HepG2 (cell line): ENCODE data around the gene SQSTM1. TPM values are rescaled to one million over a fixed set of nuclear protein-coding genes. Genes with fewer than 3 reads are reported as not detected.

Experiments used
- ATAC-seq: fragments of 200-7000 bp; cut with Tn5 transposase; 3 replicates; pipeline ENCODE4 v1.9.1; 2020; ENCODE audit warnings: mild to moderate bottlenecking, moderate library complexity
- BruUV-seq: library from RNA; stranded (reverse); fragments of 400-500 nt; replicated peaks from 2 replicates; lab custom pipeline; 2021; lab: Mats Ljungman, UMichigan
- CTCF ChIA-PET: fragments of 300-600 bp; formaldehyde crosslinking; extraction: SDS; loops from one replicate; lab custom pipeline; 2021; ENCODE audit warnings: low total read pairs, inconsistent platforms, low intra/inter-chr PET ratio; lab: Yijun Ruan, JAX
- POLR2A ChIA-PET: fragments of 350-600 bp; sonication (Branson Sonifier 250); formaldehyde crosslinking; loops from one replicate; lab custom pipeline; 2020; ENCODE audit warnings: antibody characterized with exemption, inconsistent platforms; lab: Yijun Ruan, JAX
- DNase-seq: peaks from one replicate; pipeline ENCODE4 v3.0.0-alpha.2; 2015; ENCODE audit warnings: low spot score
- FAIRE-seq: peaks from 3 replicates; lab custom pipeline; 2011; peaks lifted over from hg19 to GRCh38; lab: Jason Lieb, UNC
- H2AFZ ChIP-seq: one replicate; pipeline ENCODE4 v1.6.1; 2011; ENCODE audit warnings: low read length, inconsistent platforms
- H3K27ac ChIP-seq: fragments of 300-600 bp; 3 replicates; pipeline ENCODE4 v1.8.0; 2011; ENCODE audit warnings: mixed run types, mild to moderate bottlenecking, mixed read lengths, low read length, inconsistent platforms; ENCODE audit not compliant: insufficient read depth; ENCODE audit errors: extremely low read length
- H3K27me3 ChIP-seq, 2 experiments: fragments of 200-600 bp in 1 of 2; 2 replicates in 1 of 2; 3 replicates in 1 of 2; pipeline versions ENCODE4 v1.6.0 to v1.8.0; 2011; ENCODE audit warnings: low read length in 2 of 2, mild to moderate bottlenecking in 2 of 2, moderate library complexity in 2 of 2, inconsistent platforms in 1 of 2; ENCODE audit not compliant: insufficient read depth in 2 of 2, control insufficient read depth in 1 of 2
- H3K36me3 ChIP-seq, 2 experiments: fragments of 200-600 bp in 1 of 2; replicated peaks in 1 of 2; 2 replicates in 1 of 2; 3 replicates in 1 of 2; pipeline versions ENCODE4 v1.5.1 to v1.8.0; 2011; ENCODE audit warnings: low read length in 2 of 2, inconsistent platforms in 1 of 2; ENCODE audit not compliant: insufficient read depth in 2 of 2, control insufficient read depth in 1 of 2
- H3K4me1 ChIP-seq: 2 replicates; pipeline ENCODE4 v1.5.1; 2012; ENCODE audit warnings: low read length, inconsistent platforms; ENCODE audit not compliant: insufficient read depth
- H3K4me2 ChIP-seq: 2 replicates; pipeline ENCODE4 v1.6.0; 2011; ENCODE audit warnings: low read depth, low read length, inconsistent platforms
- H3K4me3 ChIP-seq, 3 experiments: fragments of 200-600 bp in 1 of 3; sonication (generic), shearing (Covaris generic) in 1 of 3; replicated peaks in 1 of 3; 2 replicates each; pipeline ENCODE4 v1.5.1; 2011 to 2016; ENCODE audit warnings: low read length in 3 of 3, inconsistent platforms in 2 of 3, low read depth in 2 of 3, mild to moderate bottlenecking in 2 of 3, control low read depth in 1 of 3, mixed read lengths in 1 of 3; ENCODE audit not compliant: insufficient read depth in 1 of 3
- H3K79me2 ChIP-seq: one replicate; pipeline ENCODE4 v1.6.1; 2011; ENCODE audit warnings: low read length, inconsistent platforms; ENCODE audit not compliant: insufficient read depth
- H3K9ac ChIP-seq: 2 replicates; pipeline ENCODE4 v1.6.0; 2011; ENCODE audit warnings: mild to moderate bottlenecking, low read depth, low read length, inconsistent platforms; ENCODE audit not compliant: insufficient read depth
- H3K9me3 ChIP-seq: 2 replicates; pipeline ENCODE4 v1.5.1; 2012; ENCODE audit warnings: mild to moderate bottlenecking, low read length
- H4K20me1 ChIP-seq: 2 replicates; pipeline ENCODE4 v1.6.0; 2011; ENCODE audit warnings: inconsistent platforms, mild to moderate bottlenecking, low read length, moderate library complexity; ENCODE audit not compliant: insufficient read depth
- AGO2 ChIP-seq: fragments of 200-400 bp; formaldehyde crosslinking; optimal IDR thresholded peaks from 2 replicates; pipeline ENCODE3; 2017; ENCODE audit warnings: mild to moderate bottlenecking, low read depth, low read length, moderate library complexity
- HNRNPL ChIP-seq: fragments of 200-400 bp; formaldehyde crosslinking; IDR thresholded peaks from 2 replicates; pipeline ENCODE4 v1.6.1; 2017; ENCODE audit warnings: mild to moderate bottlenecking, low read depth, low read length
- MYC ChIP-seq: sonication (generic); formaldehyde crosslinking; IDR thresholded peaks from 2 replicates; pipeline ENCODE4 v1.9.0; 2021; ENCODE audit warnings: missing genetic modification reagents, borderline replicate concordance
- NR2F1 ChIP-seq, 2 experiments: fragments of 450-650 bp in 1 of 2; formaldehyde crosslinking in 1 of 2; IDR thresholded peaks; 2 replicates each; pipeline versions ENCODE4 v1.5.0 to v1.6.1; 2016 to 2020; ENCODE audit warnings: mild to moderate bottlenecking in 1 of 2, missing compliant biosample characterization in 1 of 2, missing genetic modification reagents in 1 of 2, moderate library complexity in 1 of 2
- POLR2A ChIP-seq, 2 experiments: IDR thresholded peaks; 2 replicates each; pipeline ENCODE4 v1.6.1; 2011; ENCODE audit warnings: low read depth in 2 of 2, low read length in 2 of 2, mild to moderate bottlenecking in 1 of 2, moderate library complexity in 1 of 2; ENCODE audit not compliant: insufficient read depth in 1 of 2
- POLR2AphosphoS5 ChIP-seq: IDR thresholded peaks from 2 replicates; pipeline ENCODE4 v1.6.1; 2012; ENCODE audit warnings: low read depth, low read length
- RBFOX2 ChIP-seq: fragments of 200-400 bp; formaldehyde crosslinking; IDR thresholded peaks from 2 replicates; pipeline ENCODE4 v1.6.1; 2017; ENCODE audit warnings: low read depth, mild to moderate bottlenecking, low read length
- RBM22 ChIP-seq: fragments of 200-400 bp; formaldehyde crosslinking; optimal IDR thresholded peaks from 2 replicates; pipeline ENCODE3; 2017; ENCODE audit warnings: mild to moderate bottlenecking, low read length, moderate library complexity
- RBM39 ChIP-seq: fragments of 200-400 bp; formaldehyde crosslinking; IDR thresholded peaks from one replicate; pipeline ENCODE4 v1.6.1; 2018; ENCODE audit warnings: antibody characterized with exemption, mild to moderate bottlenecking, low read depth, low read length; ENCODE audit not compliant: poor library complexity, severe bottlenecking
- TBX3 ChIP-seq: fragments of 450-650 bp; IDR thresholded peaks from 2 replicates; pipeline ENCODE4 v1.6.1; 2017; ENCODE audit warnings: antibody characterized with exemption, mild to moderate bottlenecking, inconsistent platforms, borderline replicate concordance
- ZNF816 ChIP-seq: sonication (generic); formaldehyde crosslinking; IDR thresholded peaks from 2 replicates; pipeline ENCODE4 v1.8.0; 2022; ENCODE audit warnings: missing genetic modification reagents, mild to moderate bottlenecking, borderline replicate concordance
- WGBS: methylation state at CpG from one replicate; pipeline ENCODE4 v1.1.6; 2017; ENCODE audit warnings: low lambda C conversion rate; 5-methylcytosine and 5-hydroxymethylcytosine counted together
- in situ Hi-C: cut with HindIII; loops from 2 replicates; pipeline ENCODE4 v1.10.0; 2017; ENCODE audit warnings: low pct_unique_long_range_greater_than_20kb; ENCODE audit not compliant: extremely low pct_ligation_motif_present
- intact Hi-C: fragments of 100-400 bp; cut with micrococcal nuclease; formaldehyde crosslinking; loops from one replicate; pipeline ENCODE4 v1.10.0; 2022; ENCODE audit not compliant: unreplicated experiment
- polyA plus RNA-seq, 8 experiments: library from polyadenylated mRNA; depleted of rRNA in 3 of 8; stranded (reverse) in 7 of 8; unstranded in 1 of 8; fragments of >200 nt; fragmentation: Illumina TruSeq in 4 of 8; extraction: Trizol in 4 of 8; gene quantifications; 2 replicates each; pipeline versions ENCODE4 v1.2.1 to v1.2.3, GENCODE V29; 2011 to 2016; ENCODE audit warnings: low read depth in 4 of 8, missing spikeins in 1 of 8, mixed read lengths in 1 of 8; ENCODE audit not compliant: insufficient read depth in 1 of 8
- total RNA-seq, 5 experiments: library from RNA; depleted of rRNA; stranded (reverse); fragments of >200 nt; fragmentation: Illumina TruSeq; extraction: Trizol; gene quantifications; 2 replicates each; pipeline ENCODE4 v1.2.3, GENCODE V29; 2016; ENCODE audit warnings: low read depth in 1 of 5

Gene SQSTM1
- total and polyA plus RNA-seq, 2 of the 13 experiments (the other 11 are each of a cell fraction or from before 2014, with no cell fraction given): 90.9 to 160 TPM

DNA sequence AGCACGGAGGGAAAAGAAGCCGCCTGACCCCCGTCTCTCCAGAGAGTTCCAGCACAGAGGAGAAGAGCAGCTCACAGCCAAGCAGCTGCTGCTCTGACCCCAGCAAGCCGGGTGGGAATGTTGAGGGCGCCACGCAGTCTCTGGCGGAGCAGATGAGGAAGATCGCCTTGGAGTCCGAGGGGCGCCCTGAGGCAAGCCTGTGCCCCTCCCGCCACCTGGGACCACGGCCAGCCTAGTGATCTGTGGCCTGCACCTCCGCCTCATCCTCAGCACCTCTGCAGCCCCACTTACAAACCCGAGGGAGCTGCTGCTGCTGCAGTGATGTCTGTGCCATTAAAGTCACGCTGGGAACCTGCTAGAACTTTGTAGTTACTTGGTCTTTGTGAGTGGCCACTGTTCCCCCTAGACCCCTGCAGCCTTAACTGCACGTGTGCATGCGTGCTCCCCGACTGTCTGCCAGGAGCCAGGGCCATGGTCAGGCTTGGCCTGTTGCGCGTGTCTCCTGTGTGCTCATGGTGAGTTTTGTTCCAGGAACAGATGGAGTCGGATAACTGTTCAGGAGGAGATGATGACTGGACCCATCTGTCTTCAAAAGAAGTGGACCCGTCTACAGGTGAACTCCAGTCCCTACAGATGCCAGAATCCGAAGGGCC is 12.5 kb downstream of the SQSTM1 start:
- Histone ChIP-seq H3K9ac (no peak overlapping the region), H2AFZ (no peak overlapping the region), H3K27me3 (no peaks in the 10 kb centered on the region), H4K20me1 (peaks cover 23% of the 10 kb centered on the region; the same call in 1 of the 2 replicates), H3K36me3 (peaks cover 36 to 70% of the 10 kb centered on the region in 2 experiments), H3K4me2 (no peak overlapping the region), H3K4me3 (no peak overlapping the region), H3K27ac (no peak overlapping the region), H3K9me3 (no peaks in the 10 kb centered on the region), H3K4me1 (peaks cover 22% of the 10 kb centered on the region), H3K79me2 (no peaks in the 10 kb centered on the region)
- intact Hi-C loops: no loop called here
- ATAC-seq: peak; percentile 5
- no peak for DNase-seq
- in situ Hi-C loops: no loop called here
- no peak for FAIRE-seq
- no TSS peak for BruUV-seq
- 95% methylated on average over 21 of the region's 23 CpGs for WGBS
- ChIA-PET POLR2A (interaction anchor here (1.0 to 2.9 kb wide), 8 partner anchors 8 to 70 kb away, joined by 4 to 9 read pairs (median 5); partner anchors contain the start of gene SQSTM1), CTCF (no interaction called here)
- TF ChIP-seq RBM39 (peak; percentile 55), NR2F1 (CRISPR knock-in tag; IDR thresholded peaks at IDR 0.05) (no peak), AGO2 (peak; percentile 86), RBM22 (peak; percentile 71), RBFOX2 (peak; percentile 62), POLR2AphosphoS5 (peak; percentile 24; the same call in 1 of the 2 replicates), POLR2A (IDR thresholded peaks at IDR 0.05; ENCODE audit: insufficient read depth in 1 of 2, low read depth in 2 of 2, low read length in 2 of 2) (peak in 1 of 2 experiments; percentile 35; a peak in 1 of 4 replicates), TBX3 (no peak), ZNF816 (CRISPR knock-in tag) (no peak), HNRNPL (0 out of 2 replicates have a peak, but pooled peaks have one; percentile 54), MYC (CRISPR knock-in tag) (no peak)
